ENCODE measurements around the gene C1orf167. TPM values are rescaled to one million over a fixed set of nuclear protein-coding genes. Genes with fewer than 3 reads are reported as not detected.

C1orf167 gene
- polyA plus RNA-seq, 3 donors, result 0.05 TPM; not detected in 2

- Mint-ChIP-seq H3K4me3 (no peak overlapping the region), H3K36me3 (no peaks in the 10 kb centered on the region), H3K27ac (no peak overlapping the region), H3K9me3 (peaks cover 0 to 3% (median 0%) of the 10 kb centered on the region in 7 donors), H3K4me1 (peaks cover 2% of the 10 kb centered on the region), H3K27me3 (ENCODE audit: low read depth in 3 of 3) (peaks cover 0 to 7% (median 3%) of the 10 kb centered on the region in 3 donors)
- H3K36me3 ChIP-seq (replicated peaks in 1 of 2; ENCODE audit: control insufficient read depth in 1 of 2, insufficient read depth in 2 of 2, low read length in 2 of 2), result no peaks in the 10 kb centered on the region
- no peak overlapping the region for H3K4me2 ChIP-seq (replicated peaks; ENCODE audit: extremely low read depth, low read length, poor library complexity, severe bottlenecking)
- H3K27me3 ChIP-seq (ENCODE audit: control insufficient read depth in 2 of 2, insufficient read depth in 2 of 2, low read length in 2 of 2), result no peaks in the 10 kb centered on the region
- H3K79me2 ChIP-seq (ENCODE audit: insufficient read depth, low read length), result no peaks in the 10 kb centered on the region
- DNase-seq, result no peak
- no peaks in the 10 kb centered on the region for H4K20me1 ChIP-seq (ENCODE audit: insufficient read depth, low read length)
- H3K4me1 ChIP-seq (ENCODE audit: control insufficient read depth in 1 of 2, insufficient read depth in 2 of 2, low read length in 2 of 2), result peaks cover 5% of the 10 kb centered on the region in 2 donors
- H3K9me3 ChIP-seq (replicated peaks in 1 of 2; ENCODE audit: control insufficient read depth in 1 of 2, insufficient read depth in 1 of 2, low read length in 2 of 2), result no peaks in the 10 kb centered on the region
- intact Hi-C loops (cut with micrococcal nuclease), result no loop called here
- no peak for TF ChIP-seq CTCF (IDR thresholded peaks at IDR 0.05)
- no peak overlapping the region for H3K9ac ChIP-seq (ENCODE audit: insufficient read depth, low read length, poor library complexity, severe bottlenecking)
- 89% methylated on average over 13 of the region's 13 CpGs for WGBS (ENCODE audit: insufficient coverage)
- H3K27ac ChIP-seq (ENCODE audit: low read depth in 1 of 2, low read length in 2 of 2), result no peak overlapping the region
- H2AFZ ChIP-seq (ENCODE audit: insufficient read depth, low read depth, low read length, poor library complexity, severe bottlenecking), result no peak overlapping the region
- H3K4me3 ChIP-seq (replicated peaks in 1 of 3; ENCODE audit: low read depth in 2 of 3, low read length in 3 of 3), result no peak overlapping the region
These were observed 17.9 kb downstream of the C1orf167 start for GRCh38 chr1:11779715-11780379.

- DNase-seq, result no peak
- no peaks in the 10 kb centered on the region for H3K9me3 ChIP-seq (replicated peaks in 1 of 2; ENCODE audit: control insufficient read depth in 1 of 2, insufficient read depth in 1 of 2, low read length in 2 of 2)
- no peak overlapping the region for H3K27ac Mint-ChIP-seq
- H4K20me1 ChIP-seq (ENCODE audit: insufficient read depth, low read length), result no peaks in the 10 kb centered on the region
- no peaks in the 10 kb centered on the region for H3K79me2 ChIP-seq (ENCODE audit: insufficient read depth, low read length)
- peaks cover 0 to 3% (median 0%) of the 10 kb centered on the region in 7 donors for H3K9me3 Mint-ChIP-seq
- no peak overlapping the region for H3K4me3 Mint-ChIP-seq
- peaks cover 0 to 7% (median 7%) of the 10 kb centered on the region in 3 donors for H3K27me3 Mint-ChIP-seq (ENCODE audit: low read depth in 3 of 3)
- no peak for TF ChIP-seq CTCF (IDR thresholded peaks at IDR 0.05)
- H3K4me3 ChIP-seq (replicated peaks in 1 of 3; ENCODE audit: low read depth in 2 of 3, low read length in 3 of 3), result no peak overlapping the region
- H3K27ac ChIP-seq (ENCODE audit: low read depth in 1 of 2, low read length in 2 of 2), result no peak overlapping the region
- no peaks in the 10 kb centered on the region for H3K27me3 ChIP-seq (ENCODE audit: control insufficient read depth in 2 of 2, insufficient read depth in 2 of 2, low read length in 2 of 2)
- H3K4me1 ChIP-seq (ENCODE audit: control insufficient read depth in 1 of 2, insufficient read depth in 2 of 2, low read length in 2 of 2), result peaks cover 12% of the 10 kb centered on the region in 2 donors
- no peak overlapping the region for H3K4me2 ChIP-seq (replicated peaks; ENCODE audit: extremely low read depth, low read length, poor library complexity, severe bottlenecking)
- peaks cover 7% of the 10 kb centered on the region for H3K4me1 Mint-ChIP-seq
- intact Hi-C loops (cut with micrococcal nuclease), result no loop called here
- H3K36me3 Mint-ChIP-seq, result no peaks in the 10 kb centered on the region
- H3K9ac ChIP-seq (ENCODE audit: insufficient read depth, low read length, poor library complexity, severe bottlenecking), result no peak overlapping the region
- no peaks in the 10 kb centered on the region for H3K36me3 ChIP-seq (replicated peaks in 1 of 2; ENCODE audit: control insufficient read depth in 1 of 2, insufficient read depth in 2 of 2, low read length in 2 of 2)
- WGBS (ENCODE audit: insufficient coverage), result 97% methylated on average over 4 of the region's 10 CpGs
- no peak overlapping the region for H2AFZ ChIP-seq (ENCODE audit: insufficient read depth, low read depth, low read length, poor library complexity, severe bottlenecking)
These were observed 18.6 kb downstream of the C1orf167 start for GRCh38 chr1:11780380-11781147.

All from CD14-positive monocyte (primary cell).